GM21360 (cell line): ENCODE results near the gene CRADD.
"Not testable (repeated sequence)": the region's sequence is repeated elsewhere in the genome, so short reads cannot be mapped to it uniquely, and the experiment has no call there.

Experiments
- ATAC-seq: cut with Tn5 transposase; IDR thresholded peaks from one replicate; pipeline ENCODE4 v1.9.1; 2021; ENCODE audit warnings: mild to moderate bottlenecking, moderate library complexity; ENCODE audit not compliant: unreplicated experiment

CRADD gene

DNA sequence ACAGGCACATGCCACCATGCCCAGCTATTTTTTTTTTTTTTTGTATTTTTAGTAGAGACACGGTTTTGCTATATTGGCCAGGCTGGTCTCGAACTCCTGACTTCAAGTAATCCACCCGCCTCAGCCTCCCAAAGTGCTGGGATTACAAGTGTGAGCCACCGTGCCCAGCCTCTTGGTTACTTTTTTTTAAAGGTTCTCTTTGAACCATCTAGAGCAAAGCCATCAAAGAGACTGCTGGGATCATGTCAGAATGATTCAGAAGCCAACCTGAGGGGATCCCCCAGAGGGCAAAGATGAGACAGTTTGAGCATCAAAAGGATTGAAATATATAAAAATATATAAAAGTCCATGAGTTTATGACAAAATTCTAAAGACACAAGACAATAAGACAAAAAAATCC lies 103.7 kb downstream of the CRADD start:
- ATAC-seq, result not testable (repeated sequence)

DNA sequence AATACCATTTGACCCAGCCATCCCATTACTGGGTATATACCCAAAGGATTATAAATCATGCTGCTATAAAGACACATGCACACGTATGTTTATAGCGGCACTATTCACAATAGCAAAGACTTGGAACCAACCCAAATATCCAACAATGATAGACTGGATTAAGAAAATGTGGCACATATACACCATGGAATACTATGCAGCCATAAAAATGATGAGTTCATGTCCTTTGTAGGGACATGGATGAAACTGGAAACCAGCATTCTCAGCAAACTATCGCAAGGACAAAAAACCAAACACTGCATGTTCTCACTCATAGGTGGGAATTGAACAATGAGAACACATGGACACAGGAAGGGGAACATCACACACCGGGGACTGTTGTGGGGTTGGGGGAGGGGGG lies 104.8 kb downstream of the CRADD start:
- not testable (repeated sequence) for ATAC-seq

DNA sequence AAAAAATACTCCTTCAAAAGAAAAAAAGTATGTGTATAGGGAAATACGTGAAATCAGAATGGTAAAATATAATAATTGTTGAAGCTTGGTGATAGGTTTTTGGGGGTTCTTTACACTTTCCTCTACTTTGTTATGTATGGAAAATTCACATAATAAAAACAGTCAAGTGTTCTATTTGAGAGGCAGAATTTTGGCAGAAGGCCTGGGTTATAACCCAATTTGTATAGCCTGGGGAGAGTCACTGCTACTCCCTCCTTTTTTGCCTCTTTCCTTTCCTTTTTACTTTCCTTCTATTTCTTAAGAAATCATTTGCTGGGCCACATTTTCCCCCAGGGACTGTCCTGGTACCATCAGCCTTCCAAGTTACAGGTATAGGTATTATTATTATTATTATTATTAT lies 105.7 kb downstream of the CRADD start:
- ATAC-seq, result no peak

DNA sequence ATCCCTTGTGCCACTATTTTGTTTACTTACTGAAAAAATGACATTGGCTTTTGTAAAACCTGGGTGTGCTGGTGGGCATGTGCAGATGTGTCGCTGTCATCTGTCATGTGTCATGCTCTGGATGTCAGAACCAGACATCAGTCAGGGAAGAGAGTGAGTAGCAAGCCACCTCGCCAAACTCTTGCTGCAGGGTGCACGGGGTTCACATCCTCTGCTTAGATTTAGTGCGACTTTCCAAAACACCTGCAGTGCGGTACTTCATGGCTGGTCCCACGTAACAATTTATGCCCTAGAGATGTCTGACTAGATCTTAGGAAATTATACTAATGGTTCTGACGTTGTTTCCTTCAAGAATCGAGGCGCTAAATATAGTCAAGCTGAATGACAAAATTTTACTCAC lies 106.7 kb downstream of the CRADD start:
- no peak for ATAC-seq

DNA sequence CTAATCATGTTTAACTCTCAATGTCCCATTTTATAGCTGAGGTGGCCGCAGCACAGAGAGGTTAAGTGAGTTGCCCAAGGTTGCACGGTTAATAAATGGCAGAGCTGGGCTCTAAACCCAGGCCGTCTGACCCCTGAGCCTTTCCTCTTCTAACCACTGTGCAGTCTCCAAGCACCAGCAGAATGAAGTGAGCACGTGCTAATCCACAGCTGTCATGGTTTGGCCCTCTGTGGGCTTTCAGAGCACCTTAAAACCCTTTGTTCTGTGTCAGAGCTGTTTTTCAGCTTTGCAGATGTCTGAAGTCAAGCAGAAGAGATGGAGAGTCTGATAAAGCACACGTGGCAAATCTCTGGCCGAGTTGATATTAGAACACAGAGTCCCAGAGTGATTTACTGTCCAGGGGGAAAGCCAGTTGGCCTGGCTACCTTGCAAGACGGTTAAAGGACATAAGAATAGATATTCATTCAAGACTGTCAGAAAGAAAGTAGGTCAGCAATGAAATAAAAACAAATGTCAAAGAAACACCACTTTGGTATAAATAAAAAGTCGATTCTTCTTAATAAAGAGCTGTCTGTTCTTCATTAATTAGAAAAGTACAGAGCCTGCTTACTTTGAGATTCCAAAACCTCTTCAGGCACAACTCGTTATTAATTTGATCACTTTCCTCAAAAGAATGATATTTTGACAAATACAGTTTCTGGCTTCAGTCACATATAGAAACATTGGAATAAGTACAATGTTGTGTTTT lies 107.3 kb downstream of the CRADD start:
- ATAC-seq, result no peak

DNA sequence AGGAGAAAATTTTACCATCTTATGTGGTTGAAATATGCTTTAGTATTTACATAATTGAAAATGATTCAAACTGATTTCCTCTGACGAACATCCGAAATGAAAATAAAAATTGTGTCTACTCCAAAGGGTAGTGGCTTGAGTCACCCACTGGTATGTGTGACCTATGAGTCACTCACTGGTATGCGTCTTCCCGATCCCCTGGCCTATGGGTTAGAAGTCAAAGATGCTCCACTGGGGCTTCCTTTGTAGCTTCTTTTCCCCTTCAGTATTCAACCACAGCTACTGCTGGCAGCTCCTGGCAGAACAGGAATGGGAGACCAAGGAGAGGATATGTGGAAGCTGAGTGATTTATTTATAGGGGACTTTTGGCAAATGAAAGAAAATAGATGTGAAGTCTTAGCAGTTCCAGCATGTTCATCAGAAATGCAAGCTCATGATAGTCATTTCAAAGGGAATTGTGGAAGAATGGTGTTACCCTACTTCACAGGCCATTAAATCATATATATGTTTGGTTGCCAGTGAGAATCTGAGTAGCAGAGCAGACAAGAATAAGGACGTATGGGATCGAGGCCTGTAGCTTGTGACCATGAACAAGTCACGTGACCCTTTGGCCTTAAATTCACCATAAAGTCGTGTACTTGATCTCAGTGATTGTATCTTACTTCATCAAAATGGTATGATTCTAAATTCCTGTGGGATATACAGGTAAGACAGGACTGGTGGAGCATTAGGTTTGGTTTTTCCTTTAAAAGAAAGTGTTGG lies 108.3 kb downstream of the CRADD start:
- no peak for ATAC-seq

DNA sequence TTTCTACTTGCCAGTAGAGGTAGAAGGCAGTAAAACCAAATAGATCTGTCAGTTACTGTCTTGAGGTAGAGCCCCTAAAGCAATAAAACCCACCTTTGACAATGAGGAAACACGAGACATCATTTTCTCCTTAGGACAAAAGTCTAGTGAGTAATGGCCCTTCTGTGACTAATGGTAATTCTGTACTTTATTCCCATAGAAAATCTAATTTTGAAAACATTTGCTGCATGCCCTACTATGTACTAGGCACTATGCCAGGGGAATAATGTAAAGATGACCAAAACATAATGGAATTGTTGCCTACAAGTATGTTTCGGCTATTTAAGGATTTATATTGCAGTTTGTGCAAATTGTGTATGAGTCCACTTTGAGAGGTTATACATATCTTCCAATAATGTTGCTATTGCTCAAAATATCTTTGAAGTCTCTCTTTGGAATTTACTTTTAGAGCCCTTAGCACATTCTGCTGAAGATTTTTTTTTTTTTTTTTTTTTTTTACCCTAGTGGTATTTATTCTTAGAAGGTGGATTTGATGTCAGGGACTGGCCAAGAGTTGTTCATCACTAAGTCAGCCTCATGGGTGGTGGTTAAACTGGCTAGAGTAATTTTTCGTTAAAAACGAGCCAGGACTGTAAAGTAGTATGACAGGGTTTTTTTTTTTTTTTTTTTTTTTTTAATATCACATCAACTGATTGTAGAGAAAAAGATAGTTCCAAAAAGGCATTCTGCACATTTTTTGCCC lies 109.7 kb downstream of the CRADD start:
- no peak for ATAC-seq

DNA sequence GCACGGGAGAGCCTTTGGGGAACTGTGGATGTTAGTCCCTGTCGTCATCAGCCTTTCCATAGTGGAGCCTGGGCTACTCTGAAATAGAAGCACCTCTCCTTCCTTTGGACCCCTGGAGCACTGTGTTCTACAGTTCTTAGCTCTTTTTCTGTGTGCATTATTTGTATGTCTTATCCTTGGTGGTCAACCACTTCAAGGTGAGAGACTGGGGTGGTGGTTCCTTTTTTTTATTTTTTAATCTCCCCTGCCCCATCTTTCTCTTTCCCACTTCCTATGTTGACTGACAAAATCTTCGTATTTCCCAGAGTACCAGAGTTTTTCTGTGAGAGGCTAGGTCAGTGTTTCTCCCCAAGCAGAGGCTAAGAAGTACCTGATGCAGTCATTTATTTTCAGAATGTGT lies 111.7 kb downstream of the CRADD start:
- no peak for ATAC-seq

DNA sequence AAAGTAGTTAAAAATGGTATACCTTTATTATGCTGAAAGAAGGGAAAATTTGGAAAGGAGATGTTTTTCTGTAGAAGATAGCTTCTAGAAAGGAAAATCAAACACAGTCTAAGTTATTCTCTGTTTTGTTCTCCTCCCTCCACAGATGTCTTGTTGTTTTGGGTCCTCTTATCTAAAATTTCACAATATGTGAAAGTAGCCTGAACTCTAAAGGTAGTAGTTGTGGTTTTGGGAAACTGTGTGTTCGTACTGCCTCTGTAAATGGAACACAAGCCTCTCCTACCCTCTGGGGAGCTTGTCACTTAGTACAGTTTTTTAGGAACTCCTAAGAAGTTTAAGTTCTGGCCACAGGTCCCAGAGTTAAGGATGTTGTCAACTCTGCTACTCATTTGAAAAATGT lies 112.6 kb downstream of the CRADD start:
- no peak for ATAC-seq

DNA sequence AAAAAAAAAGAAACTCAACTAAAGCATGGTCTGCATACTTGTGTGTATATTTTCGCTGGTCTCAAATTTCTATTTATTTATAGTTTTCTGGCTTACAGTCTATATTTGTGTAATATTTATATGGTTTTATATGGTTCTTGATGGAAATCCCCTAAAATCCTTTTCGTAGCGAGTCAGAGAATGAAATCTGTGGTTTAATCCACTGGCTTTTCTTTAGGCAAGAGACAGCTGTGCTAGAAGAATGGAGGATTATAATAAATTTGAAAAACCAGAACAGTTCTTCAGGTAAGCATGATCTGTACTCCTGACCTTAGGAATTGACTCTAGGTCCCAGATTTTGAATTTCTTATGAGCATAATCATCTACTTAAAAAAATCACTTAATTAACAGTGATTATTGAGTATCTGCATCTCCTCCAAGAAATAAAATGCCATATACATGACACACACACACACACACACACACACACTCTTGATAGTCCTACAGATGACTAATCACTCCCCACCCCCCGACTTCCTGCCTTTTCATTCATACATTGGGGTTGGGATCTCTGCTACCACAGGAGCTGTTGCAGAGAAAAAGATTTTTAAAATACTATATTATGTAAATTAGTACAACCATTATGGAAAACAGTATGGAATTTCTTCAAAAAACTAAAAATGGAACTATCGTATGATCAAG lies 113.4 kb downstream of the CRADD start:
- ATAC-seq, result no peak

DNA sequence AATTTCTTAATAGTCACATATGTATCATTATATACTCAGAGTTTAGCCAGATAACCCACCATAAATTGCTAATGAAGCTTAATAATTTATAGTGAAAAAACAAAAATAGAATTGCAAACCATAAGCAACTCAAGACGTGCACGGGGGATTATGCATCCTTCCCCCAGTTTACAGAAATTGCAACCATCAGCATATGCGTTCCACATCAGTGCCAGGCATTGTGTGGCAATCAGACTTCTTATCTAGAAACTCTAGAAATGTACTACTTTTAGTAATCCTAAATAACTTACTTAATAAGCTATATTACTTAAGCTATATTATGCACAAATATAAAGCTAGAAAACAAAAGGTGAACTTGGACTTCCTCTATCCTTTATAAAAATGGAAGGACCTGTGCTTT lies 115.8 kb downstream of the CRADD start:
- ATAC-seq, result no peak

DNA sequence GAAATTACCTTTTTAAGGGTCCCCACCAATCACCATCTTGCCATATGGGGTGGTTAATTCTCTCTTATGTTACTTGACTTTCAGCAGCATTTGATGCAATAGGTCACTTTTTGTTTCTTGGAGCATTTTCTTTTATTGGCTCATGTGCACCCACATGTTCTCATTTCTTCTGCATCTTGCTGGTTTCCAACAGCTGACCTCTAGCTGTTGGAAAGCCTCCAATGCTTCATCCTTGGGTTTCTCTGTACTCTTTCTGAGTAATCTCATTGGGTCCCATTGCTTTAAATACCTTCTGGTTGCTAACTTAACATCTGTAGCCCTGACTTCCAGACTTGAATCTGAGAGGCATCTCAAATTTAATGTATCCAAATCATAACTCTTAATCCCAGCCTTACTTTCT lies 116.8 kb downstream of the CRADD start:
- ATAC-seq, result no peak

DNA sequence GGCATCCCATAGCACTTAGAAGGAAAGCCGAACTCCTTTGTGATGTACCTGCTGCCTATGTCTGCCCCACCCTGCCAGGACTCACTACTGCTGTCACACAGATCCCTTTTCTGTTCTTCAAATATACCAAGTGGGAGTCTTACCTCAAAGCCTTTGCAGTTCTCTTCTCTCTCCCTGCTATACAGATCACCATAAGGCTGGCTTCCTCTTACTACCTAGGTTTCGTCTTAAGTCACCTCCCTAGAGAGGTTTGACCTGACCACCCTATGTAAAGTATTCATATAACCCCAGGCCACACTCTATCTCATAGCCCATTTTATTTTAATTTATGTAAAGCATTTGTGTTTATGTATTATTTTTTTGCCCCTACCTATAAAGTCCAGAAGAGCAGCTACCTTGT lies 117.6 kb downstream of the CRADD start:
- ATAC-seq, result no peak

DNA sequence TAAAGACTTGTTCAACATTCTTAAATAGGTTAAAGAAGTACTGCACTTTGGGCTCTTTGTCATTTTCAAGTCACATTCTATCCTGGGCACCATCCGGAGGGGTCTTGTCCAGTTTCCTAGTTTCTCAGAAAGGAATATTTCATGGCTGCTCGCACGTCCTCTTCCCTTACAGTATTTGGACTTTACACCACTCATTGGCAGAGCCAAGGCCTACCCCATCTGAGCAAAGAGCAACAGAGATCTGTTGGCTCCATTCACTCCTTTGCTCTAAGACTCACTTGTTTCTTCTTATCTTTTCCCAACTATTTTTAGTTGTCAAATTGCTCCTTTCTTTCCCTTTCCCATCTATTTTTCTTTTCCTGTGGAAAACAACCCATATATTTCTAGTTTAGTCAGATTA lies 118.2 kb downstream of the CRADD start:
- ATAC-seq, result no peak

DNA sequence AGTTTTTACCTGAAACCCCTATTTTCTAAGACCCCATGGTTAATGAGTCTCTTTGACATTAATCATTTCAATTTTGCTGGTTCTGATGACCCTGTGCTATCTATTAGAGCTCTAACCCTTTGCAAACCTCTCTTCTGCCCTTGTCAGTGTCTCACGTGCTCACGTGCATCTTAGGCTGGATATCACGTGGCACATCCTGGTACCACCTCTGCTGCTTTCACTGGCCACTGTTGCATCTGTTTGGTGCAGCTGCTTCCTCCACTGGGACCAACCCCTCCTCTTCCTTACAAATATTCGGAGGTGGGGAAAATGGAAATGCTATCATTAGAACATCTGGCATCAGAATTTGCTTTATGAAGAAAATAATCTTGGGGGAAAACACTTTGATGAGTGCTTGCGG lies 119.6 kb downstream of the CRADD start:
- no peak for ATAC-seq

DNA sequence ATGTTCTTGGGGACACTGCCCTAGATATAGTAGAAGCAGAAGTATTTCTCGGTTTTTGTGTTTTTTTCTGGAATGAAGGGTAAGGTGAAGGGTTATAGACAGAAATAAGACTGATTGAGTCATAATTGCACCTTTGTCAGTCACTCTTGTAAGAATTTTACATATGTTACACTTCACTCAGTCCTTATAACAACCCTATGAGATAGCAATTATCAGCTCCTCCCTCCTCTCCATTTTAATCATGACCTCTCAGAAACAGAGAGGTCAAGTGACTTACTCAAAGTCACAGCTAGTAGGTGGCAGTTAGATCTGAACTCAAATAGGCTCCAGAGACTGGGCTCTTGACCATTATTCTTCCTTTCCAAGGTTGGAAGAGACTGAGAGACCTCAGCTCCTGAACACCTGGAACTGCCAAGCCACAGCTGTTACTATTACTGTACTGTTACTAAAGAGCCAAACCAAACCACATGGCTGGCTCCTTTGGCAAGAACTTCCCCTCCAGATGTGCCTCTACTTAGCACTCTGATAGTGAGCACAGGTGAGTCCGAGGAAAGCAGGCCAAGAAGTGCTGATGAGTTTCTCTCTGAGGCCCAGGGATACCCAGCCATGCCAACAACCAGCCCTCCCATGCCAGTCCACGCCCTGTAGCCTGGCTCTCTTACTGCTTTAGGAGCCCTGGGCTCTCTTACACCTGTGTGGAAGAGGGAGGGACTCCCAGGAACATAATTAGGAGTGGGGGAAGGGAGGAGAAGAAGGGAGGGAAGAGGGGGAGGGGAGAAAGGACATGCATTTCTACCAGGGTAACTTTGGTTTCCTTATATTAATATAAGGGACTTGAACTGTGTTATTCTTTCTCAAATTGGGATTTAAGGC lies 121.3 kb downstream of the CRADD start:
- no peak for ATAC-seq

DNA sequence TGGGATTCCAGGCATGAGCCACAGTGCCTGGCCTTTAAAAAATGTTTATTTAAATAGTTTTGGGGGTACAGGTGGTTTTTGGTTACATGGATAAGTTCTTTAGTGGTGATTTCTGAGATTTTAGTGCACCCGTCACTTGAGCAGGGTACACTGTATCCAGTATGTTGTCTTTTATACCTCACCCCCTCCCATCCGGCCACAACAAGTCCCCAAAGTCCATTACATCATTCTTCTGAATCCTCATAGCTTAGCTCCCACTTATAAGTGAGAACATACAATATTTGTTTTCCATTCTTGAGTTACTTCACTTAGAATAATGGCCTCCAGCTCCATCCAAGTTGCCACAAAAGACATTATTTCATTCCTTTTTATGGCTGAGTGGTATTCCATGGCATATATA lies 124.5 kb downstream of the CRADD start:
- ATAC-seq, result not testable (repeated sequence)

DNA sequence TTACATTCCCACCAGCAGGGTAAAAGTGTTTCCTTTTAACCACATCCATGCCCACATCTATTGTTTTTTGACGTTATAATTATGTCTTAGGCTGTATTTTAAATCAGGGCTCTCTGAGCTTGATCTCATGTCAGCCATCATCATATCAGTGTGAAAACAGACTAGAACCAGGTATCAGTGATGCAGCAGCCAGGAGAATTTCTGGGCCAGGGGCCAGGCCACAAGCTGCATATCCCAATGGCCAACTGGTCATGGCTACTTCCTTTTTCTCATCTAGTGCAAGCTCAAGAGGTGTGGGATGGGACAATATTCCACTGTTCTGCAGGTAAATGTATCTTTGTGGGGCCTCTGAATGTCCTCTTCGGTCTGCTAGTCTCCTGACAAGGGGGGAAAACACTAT lies 125.1 kb downstream of the CRADD start:
- ATAC-seq, result no peak

DNA sequence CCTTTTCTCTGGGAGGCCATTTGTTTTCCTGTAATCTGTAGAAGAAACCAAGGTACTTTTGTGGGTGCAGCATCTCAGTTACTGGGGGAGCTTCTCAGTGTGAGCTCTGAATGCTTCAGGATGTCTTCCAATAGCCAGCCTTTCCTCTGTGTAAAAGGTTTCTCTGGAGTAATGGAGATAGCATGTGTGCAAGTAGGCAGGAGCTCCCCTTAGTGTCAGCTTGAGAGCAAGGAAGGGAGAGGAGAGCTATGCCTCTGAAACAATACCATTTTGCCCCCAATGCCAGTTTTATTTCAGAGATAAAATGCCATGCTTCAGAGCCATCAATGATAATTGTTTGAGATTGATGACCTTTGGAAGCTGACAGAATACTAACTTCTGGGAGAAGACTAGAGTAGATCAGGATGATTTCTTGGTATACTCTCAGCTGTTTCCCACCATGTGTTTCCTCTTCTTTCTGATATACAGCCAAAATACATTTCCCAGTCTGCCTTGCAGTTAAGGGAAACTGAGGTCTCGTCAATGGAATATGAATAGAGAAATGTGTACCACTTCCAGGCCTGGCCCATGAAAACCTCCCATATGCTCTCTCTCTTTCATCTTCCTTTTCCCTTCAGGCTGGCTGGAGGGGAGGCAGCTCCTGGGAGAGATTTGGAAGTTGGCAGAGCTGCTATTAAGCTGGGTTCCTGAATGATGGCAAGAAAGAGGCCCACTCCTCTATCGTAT lies 125.7 kb downstream of the CRADD start:
- no peak for ATAC-seq

DNA sequence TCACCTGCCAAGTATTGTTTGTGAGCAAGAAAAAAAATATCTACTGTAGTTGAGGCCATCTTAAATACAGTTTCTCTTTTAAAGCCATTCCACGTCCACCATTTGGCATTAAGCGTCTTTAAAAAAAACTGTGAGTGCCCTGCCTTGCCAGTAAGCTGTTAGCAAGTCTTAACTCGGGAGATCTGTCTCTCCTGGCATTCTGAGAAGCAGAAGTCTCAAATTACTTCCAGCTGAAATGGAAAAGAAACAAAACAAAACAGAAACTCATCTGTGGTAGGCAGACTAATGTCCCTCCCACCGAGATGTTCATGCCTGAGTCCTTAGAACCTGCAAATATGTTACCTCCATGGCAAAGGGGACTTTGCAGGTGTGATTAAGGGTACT lies 126.2 kb downstream of the CRADD start:
- ATAC-seq, result no peak
